Hepatocyte (in vitro differentiated cells): Measurements from ENCODE around the gene INS.

ENCODE experiments used
- EZH2phosphoT487 ChIP-seq: fragments of 200-600 bp; sonication (generic); IDR thresholded peaks from one replicate; pipeline ENCODE4 v1.6.1; 2018; ENCODE audit warnings: antibody characterized with exemption, mild to moderate bottlenecking, low read depth, moderate library complexity; ENCODE audit not compliant: unreplicated experiment, severe bottlenecking
- TF ChIP-seq, protein P1 (sequence below): fragments of 200-600 bp; sonication (generic); IDR thresholded peaks from 2 replicates; pipeline ENCODE4 v1.5.1; 2016; ENCODE audit warnings: antibody characterized with exemption, mild to moderate bottlenecking; ENCODE audit not compliant: poor library complexity

DNA sequence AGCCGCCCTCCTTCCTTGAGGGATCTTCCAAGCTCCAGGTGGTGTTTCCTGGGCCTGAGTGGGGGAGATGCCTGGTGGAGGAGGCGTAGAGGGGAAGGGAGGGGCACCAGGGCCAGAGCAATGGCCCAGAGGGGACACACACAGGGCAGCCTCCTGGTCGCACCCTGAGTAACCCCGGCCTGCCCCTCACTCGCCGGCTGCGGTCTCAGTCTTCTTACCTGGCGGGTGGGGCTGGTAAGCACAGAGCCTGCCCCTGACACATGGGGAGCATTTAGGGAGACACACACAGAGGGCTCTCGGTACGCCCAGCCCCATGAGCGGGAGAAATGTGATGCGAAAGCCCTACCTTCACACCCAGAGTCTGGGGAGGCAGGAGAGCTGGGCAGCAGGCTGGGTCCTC is 45.7 kb downstream of the INS start:
- TF ChIP-seq, protein P1, sequence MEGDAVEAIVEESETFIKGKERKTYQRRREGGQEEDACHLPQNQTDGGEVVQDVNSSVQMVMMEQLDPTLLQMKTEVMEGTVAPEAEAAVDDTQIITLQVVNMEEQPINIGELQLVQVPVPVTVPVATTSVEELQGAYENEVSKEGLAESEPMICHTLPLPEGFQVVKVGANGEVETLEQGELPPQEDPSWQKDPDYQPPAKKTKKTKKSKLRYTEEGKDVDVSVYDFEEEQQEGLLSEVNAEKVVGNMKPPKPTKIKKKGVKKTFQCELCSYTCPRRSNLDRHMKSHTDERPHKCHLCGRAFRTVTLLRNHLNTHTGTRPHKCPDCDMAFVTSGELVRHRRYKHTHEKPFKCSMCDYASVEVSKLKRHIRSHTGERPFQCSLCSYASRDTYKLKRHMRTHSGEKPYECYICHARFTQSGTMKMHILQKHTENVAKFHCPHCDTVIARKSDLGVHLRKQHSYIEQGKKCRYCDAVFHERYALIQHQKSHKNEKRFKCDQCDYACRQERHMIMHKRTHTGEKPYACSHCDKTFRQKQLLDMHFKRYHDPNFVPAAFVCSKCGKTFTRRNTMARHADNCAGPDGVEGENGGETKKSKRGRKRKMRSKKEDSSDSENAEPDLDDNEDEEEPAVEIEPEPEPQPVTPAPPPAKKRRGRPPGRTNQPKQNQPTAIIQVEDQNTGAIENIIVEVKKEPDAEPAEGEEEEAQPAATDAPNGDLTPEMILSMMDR, result no peak
- TF ChIP-seq EZH2phosphoT487, result no peak
